NCI-H345 (cell line): ENCODE data around the gene KRT76.
"Not testable (repeated sequence)": the region's sequence is repeated elsewhere in the genome, so short reads cannot be mapped to it uniquely, and the experiment has no call there.

Experiments
- DNase-seq: peaks from one replicate; lab custom pipeline; 2025; lab: John Stamatoyannopoulos, UW

KRT76 gene

DNA sequence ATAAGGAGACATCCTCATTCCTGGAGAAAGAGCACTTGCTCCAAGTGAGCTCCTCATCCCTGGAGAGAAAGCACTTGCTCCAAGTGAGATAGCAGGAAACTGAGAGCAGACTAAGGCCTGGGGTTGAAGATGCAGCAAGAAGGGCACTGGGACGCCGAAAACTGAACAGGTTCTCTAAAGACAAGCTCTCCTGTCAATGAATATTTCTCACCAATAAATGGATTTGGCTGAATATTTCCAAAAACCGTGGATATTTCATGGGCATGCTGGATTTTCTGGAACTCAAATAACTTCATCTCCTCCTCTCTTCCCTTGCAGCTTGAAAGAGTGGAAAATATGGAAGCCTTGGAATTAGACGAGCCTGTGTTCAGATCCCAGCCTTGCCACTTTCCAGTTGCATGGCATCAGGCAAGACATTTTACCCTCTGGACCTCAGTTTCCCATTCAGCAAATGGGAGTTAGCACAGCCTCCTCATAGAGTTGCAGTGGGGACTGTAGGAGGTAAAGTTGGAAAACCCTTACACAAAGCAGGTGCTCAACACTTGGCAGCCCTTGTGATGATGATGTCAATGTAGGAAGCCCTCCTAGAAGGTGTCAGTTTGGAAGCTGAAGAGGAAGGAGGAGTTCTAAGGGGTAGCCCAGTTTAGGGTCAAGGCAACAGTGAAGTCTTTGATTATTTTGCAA lies 4.4 kb upstream of the KRT76 start:
- DNase-seq = no peak

DNA sequence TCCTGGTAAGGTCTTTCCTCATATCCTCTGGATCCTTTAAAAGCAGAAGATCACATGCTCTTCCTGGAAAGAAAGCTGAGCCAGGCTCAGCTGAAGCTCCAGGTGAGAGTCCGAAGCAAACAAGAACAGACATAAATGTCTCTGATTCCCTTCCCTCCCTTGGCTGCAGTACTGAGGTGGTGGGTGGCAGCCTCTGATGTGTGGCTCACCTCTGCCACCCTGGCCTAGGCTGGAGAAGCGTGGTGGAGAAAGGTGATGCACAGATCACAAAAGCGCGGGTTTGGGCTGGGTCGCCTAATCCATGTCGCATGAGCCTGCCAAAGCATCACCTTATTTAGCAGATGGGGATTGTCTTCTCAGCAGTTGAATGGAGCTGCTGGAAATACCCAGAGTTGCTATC lies 2.8 kb upstream of the KRT76 start:
- no peak for DNase-seq

DNA sequence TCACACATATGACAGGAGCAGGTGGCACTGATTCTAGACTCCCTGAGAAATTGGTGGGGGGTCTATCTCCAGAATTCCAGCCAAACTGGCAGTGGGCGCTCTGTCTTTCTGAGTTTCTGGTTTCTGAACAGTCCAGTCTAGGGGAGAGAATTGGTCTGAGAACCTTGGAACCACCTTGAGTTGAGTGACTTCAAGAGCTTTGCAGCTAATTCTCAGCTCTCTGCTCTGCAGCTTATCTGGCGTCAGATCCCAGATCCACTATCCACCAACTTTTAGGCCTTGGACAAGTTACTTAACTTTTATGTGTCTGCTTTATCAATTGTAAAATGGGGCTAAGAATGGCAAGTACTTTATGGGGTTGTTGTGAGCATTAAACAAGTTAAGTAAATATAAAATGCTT lies 1.7 kb upstream of the KRT76 start:
- no peak for DNase-seq

DNA sequence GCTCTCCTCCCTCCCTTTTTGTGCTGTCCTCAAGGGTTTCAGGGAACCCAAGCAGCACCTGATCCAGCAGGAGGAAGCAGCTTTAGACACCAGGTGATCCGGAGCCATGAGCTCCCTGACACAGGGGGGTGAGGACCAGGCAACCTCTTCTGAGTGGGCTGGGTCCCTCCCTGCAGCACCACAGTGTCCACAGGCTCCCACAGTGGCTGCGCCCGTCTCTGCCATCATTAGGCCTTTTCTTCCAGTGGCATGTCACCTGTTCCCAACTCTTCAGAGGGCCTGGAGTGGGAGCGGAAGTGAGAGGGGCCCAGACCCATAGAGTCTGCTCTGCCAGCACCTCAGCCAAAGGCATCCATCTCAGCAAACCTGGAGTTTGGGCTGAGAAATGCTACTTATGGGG lies 421 bp upstream of the KRT76 start:
- DNase-seq = no peak

DNA sequence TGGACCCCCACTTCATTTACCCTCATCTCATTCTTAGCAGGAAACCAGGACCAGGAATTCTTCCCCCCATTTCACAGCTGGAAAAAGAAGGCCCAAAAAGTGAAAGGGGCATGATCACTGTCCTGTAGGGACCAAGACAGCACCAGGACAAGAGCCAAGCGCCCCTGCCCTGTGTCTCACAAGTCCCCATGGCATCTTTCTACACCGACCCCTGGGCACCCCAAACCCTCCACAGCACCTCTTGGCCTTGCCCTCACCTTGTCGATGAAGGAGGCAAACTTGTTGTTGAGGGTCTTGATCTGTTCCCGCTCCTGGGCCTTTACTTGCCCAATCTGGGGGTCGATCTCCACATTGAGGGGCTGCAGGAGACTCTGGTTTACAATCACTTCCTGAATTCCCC lies 710 bp downstream of the KRT76 start:
- DNase-seq = no peak

DNA sequence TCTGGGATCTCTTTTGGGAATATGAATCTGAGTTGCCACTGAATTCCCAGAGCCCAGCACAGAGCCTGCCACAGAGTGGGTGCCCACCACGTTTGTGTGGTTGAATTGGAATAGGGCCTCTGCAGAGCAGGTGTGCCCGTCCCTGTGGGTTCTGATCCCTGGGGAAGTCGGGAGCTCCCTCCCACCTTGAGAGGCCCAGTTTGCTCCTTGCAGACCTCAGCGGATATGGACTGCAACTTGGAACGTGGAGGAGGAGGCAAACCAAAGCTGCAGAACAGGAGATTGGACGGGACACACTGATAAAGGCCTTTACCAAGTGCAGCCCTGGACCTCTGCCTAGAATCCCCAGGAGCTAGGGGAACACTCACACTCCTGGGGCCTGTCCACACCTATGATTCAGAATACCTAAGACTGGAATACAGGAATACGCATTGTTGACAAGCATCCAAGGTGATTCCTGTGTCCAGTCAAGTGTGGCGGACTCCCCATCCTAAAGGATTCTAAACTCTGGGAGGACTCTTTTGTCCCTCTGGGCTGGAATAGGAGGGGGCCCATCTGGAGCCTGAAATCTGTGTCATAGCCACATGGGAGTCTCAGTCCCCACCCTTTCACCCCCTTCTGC lies 2.4 kb downstream of the KRT76 start:
- no peak for DNase-seq

DNA sequence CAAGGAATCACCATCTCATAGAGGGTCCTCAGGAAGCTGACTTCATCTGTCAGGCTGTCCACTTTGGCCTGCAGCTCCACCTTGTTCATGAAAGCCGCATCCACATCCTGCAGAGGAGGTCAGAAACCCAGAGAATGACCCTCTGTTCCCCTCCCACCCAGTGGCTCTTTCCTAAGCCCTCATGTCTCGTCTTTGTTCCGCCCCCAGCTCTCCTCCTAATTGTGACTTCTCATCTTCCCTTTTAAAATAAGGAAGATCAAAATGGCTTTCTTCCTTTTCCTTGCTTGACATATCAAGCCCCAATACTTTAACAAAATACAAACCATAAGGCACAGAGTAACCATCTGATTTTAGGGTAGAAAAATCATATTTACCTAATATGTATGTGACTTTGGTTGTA lies 4.4 kb downstream of the KRT76 start:
- DNase-seq = no peak

DNA sequence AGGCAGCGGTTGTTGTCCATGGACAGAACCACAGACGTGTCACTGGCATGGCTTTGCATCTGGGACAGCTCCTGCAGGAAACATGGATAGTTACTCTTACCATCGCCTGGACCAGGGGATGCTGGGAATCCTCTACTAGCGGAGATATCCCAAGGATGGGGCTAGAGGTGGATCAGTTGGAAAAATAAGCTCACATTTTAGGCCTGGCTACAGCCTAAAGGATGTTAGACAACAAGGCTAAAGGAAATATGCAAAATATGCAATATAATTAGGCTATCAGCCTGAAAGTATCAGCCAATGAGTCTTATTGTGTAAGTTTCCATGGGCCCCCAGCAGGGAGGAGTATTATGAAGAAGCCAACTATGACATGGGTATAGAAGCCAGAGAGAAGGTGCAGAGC lies 5.0 kb downstream of the KRT76 start:
- DNase-seq = no peak

DNA sequence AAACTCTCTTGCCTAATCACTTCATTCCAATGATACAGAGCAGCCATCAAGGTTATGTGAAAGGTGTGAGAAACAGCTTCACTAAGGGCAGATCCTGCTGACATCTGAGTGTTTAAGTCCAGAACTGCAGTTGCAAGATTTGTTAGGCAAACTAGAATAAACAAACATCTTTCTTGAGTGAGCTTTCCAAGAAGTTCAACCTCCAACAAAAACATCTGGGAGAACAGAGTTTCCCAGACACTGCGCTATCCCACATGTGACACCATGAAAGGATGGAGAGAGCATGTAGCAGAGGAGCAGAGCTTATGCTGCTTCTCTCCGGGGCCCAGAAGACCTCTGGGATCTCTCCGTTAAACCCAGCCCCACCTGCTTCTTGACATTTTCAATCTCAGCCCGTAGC lies 5.6 kb downstream of the KRT76 start:
- no peak for DNase-seq

DNA sequence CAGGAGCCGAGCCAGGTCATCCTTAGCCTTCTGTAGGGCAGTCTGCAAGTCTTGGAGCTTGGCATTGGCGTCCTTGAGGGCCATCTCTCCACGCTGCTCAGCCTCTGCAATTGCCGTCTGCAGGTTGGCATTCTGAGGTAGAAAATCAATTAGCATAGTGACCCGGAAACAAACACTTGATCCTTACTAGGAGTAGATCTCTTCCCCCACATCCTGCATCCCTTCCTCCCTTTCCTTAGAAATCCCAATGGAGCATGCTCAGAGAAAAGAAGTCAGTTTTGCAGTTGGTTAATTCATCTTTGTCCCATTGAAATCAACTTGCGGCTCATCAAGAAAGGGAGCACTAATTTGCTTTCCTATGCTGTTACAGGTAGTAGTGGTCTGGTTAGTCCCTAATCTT lies 6.1 kb downstream of the KRT76 start:
- DNase-seq = no peak

DNA sequence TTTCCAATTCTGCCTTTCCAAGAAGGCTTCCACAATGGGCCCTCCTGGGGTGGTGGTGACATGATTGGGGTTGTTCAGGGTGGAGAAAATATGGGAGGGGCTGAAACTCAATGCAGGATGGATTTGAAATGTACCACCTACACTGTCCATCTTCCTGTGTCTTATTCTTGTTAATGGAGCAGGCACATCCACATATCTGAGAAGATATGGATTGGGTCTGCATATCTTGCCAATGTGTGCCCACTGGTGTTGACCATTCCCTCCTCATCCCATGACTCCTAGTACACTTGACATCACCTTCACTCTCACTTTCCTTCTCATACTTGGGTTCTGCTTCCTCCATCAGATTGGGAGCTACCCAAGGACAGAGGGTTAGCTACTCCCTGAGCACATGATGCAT lies 7.2 kb downstream of the KRT76 start:
- no peak for DNase-seq

DNA sequence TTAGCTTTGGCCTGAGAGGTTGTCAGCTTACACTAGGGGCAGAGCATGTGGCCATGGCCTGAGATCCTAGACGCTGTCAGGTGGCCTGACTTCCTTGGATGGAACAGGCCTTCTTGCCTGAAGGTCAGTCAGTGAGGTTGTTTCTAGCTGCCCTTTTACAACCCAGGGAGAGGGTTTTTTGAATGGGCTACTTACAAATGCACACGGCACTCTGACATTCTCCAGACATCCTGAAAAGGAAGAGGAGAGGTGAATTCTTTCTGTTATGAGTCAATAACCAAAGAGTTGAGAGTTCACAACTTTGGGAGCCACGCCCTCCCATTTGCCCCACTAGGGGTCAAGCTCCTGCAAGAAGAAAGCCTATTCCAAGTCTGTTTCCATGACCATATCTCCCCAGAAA lies 7.8 kb downstream of the KRT76 start:
- DNase-seq = no peak

DNA sequence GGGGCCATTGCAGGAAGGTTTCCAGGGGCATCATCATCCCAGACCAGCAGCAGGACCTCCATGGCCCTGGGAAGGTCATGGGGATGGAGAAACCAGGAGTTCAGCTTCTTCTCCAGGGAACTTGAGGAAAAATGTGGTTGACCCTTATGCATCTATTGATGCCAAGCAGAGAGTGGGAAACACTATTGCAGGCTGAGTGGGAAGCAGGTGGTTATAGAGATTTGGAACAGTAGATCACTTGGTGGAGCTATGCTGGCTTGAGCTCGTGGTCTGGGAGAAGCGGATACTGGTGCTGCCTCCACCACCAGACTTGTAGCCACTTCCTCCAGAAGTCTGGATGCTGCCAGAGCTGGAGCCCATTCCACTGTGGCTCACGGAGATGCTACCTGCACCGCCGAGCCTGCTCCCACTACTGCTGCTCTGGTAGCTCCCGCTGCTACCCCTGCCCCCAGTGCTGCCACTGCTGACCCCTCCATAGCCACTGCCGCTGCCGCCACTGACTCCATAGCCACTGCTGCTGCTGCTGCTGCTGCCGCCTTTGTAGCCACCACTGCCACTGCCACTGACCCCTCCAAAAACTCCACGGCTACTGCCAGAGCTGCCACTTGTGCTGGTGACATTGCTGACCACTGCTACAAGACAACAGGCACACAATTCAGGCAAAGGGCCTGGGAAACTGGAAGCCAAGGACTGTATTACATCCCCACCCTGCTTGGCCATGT lies 8.5 kb downstream of the KRT76 start:
- DNase-seq = no peak

DNA sequence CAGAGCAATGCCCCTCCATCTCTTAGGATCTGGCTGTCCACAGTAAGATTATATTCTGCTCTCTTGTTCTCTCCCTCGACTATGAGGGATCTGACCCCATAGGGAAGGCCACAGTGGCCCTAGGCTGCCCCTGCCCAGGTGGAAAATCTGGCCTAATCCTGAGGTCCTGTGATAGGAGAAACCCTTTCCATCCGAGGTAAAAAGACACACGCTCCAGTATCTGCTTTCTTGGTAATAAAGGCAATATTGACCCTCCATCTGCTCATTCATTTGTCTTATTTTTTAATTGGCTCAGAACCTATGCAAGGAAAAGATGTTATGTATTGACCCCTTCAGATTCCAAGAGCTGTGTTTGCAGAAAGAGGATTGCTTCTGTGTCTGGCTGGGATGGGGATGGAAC lies 9.7 kb downstream of the KRT76 start:
- no peak for DNase-seq

DNA sequence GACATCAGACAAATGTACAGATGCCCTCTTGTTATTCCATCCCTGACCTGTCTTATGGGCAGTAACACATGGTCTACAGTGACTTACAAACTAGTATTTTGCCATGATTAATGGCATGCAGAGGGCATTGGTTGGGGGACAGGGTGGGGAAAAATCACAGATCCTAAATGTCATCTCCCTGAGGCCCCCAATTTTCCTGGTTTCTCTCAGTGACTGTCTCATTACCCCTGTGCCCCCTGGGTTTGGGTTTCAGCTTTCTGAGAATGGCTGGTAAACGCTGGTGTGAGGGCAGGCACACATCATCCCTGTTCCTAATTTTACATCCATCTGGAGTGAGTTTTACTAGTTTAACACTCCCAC lies 10.1 kb downstream of the KRT76 start:
- DNase-seq = no peak

DNA sequence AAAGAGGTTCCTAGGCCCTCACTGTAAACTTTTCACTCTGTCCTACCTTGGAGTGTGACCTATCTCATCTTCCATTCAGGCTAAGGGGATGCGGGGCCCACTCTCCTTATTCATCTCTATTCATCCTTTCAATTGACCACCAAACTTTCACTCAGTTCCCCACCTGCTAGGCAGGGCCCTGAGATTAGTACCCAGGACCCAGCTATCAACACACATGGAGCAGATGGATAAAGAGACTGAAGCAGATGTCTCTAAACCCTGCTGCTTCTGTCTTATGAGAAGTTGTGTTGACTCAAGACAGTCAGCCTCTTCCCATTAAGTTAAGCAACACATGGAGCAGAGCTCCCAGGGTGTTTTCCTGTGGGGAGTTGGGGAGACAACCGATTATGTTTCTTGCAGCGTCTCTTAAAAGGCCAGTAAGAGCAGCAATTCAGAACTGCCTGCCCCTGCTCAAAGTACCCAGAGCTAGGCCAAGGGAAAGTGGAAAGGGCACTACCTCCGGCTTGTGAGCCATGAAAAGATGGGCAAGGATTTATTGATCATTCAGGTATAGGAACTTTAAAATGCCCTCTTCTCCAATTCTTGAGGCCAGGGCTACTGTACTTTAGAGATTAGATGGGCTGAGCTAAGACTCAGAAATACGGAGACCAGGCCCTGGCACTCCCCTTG lies 10.7 kb downstream of the KRT76 start:
- no peak for DNase-seq

DNA sequence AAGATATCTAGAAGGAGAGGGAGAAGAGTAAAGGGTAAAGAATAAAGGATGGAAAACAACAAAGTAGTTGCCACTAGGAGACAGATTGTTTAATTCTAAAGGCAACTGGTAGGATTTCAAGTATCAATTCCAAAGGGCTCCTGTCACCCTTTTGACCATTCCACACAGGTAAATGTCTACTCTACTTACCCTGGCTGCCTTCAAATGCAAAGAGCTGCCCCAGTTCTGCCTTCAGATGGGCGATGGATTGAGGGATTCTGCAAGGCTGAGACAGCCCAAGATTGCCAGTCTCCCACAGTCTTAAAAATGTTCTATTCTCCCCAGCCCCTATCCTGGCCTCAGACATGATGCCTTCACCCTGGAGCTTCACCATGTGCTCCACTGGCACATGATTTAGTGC lies 11.4 kb downstream of the KRT76 start:
- no peak for DNase-seq

DNA sequence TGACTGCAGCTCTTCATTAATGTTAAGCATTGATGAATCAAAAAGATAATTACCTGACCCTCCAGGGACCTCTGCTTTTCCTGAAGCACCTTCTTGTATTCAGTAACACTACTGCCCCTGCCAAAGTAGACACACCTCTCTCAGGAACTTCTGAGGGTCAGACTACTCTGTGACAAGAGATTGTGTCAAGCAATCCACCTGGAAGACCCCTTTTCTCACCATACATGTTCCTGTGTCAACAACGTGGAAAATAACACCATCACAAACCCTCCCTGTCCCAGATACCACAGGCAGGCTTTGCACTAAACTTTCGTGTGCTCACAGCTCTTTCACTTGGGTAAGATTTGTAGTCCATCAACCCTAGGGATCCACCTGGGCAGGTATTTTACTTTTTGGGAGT lies 13.2 kb downstream of the KRT76 start:
- DNase-seq = no peak

DNA sequence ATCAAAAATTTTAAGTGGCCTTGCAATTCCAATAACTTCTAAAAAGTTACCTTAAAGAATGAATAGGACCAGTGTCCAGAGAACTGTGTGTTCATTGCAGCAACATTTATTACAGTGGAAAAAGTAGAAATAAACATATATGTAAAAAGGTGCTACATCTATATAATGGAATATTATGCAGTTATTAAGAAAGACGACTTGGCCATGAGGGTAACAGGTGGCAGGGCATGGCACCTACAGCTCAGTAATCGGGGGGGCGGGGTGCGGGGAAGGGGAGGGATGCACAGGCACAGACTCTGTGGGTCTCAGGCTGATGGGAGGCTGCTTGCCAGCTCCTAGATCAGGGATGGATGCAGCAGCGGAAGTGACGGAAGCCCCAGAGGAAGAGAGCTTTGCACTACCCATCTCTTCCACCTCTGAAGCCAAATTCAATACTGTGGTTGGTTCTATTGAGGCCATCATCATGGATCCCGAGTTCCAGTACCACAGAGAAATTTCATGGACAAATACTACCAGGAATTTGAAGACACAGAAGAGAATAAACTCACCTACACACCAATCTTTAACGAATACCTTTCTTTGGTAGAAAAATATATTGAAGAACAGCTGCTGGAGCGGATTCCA lies 14.0 kb downstream of the KRT76 start:
- DNase-seq = no peak

DNA sequence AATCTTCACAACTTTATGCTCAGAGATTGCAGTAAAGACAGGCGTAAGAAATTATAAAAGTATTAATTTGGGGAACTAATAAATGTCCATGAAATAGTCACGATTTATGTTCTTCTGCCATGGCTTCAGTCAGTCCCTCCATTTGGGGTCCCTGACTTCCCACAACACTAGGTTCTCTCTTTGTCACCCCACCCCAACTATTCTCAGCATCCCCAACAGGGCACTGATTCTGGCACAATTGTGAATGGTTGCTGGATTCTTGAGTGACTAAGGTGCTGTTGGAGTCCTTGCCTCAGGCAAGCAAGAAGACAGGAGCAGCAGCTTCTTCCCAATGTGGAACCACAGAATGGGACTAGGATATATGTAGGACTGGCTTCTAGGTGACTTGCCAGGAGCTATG lies 15.3 kb downstream of the KRT76 start:
- no peak for DNase-seq

DNA sequence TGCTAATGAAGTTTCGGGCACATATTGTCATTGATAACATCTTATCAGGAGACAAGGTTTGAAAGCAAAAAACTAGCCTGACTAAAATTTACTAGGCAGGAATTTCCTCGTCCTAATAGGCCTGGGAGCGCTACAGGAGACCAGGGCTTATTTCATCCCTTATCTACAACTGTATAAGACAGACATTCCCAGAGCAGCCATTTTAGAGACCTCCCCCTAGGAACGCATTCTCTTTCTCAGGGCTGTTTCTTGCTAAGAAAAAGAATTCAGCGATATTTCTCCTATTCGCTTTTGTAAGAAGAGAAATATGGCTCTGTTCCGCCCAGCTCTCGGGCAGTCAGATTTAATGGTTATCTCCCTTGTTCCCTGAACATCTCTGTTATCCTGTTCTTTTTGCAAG lies 15.9 kb downstream of the KRT76 start:
- DNase-seq = not testable (repeated sequence)

DNA sequence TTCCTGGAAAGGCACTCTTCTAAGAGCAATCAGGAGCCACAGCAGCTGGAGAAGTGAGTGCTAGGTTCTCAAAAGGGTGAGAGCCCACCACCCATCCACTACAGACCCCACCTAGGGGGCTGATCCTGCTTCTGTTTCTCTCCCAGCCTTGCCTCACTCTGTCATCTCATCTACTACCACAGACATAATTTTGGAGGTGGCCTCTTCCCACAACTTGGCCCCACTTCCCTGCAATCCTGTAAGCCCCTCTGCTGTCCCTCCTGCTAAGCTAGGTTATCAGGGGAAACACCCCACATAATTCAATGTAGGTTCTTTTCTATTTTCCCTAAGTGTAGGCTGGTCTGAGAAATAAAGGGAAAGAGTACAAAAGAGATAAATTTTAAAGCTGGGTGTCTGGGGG lies 16.5 kb downstream of the KRT76 start:
- no peak for DNase-seq

DNA sequence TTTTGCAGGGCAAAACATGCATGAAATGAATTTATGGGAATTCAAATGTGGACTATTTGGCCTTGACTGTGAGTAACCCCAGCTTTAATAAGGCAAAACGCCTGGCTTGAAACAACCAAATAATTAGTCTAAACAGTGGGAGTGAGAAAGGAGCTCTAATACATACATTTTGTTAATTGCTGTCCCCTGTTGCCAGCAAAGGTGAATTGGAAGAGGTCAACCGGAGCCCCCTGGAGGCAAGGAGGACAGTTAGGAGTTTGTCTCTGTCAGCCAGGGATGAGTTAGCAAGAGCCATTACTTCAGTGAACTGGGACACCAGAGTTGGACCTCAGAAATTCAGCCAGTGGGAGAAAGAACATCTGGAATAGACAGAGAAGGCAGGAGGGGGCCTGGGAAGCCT lies 17.4 kb downstream of the KRT76 start:
- no peak for DNase-seq
